HG03521 (cell line): Measurements from ENCODE around the gene RNU2-63P.
"Not testable (repeated sequence)": the region's sequence is repeated elsewhere in the genome, so short reads cannot be mapped to it uniquely, and the experiment has no call there.

ENCODE experiments used
- ATAC-seq: cut with Tn5 transposase; IDR thresholded peaks from one replicate; pipeline ENCODE4 v1.9.1; 2021; ENCODE audit warnings: mild to moderate bottlenecking, moderate library complexity; ENCODE audit not compliant: unreplicated experiment

The RNU2-63P gene

DNA sequence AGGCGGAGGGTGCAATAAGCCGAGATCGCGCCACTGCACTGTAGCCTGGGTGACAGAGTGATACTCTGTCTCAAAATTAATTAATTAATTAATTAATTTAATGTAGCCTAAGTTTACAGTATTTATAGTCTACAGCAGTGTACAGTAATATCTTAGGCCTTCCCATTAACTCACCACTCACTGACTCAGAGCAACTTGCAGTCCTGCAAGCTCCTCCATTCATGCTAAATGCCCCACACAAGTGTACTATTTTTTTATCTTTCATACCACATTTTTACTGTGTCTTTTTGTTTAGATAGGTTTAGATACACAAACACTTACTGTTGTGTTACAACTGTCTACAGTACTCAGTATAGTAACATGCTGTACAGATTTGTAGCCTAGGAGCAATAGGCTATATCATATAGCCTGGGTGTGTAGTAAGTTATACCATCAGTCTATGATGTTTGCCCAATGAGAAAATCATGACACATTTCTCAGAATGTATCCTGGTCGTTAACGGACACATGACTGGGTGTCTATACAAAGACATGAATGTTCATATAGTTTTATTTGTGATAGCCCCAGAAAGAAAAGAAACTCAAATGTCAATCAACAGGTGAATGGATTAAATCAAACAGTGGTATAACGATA is 15.8 kb upstream of the RNU2-63P start:
- ATAC-seq, result no peak

GRCh38 chr2:88028931-88029330 is 12.6 kb upstream of the RNU2-63P start:
- ATAC-seq, result no peak

DNA sequence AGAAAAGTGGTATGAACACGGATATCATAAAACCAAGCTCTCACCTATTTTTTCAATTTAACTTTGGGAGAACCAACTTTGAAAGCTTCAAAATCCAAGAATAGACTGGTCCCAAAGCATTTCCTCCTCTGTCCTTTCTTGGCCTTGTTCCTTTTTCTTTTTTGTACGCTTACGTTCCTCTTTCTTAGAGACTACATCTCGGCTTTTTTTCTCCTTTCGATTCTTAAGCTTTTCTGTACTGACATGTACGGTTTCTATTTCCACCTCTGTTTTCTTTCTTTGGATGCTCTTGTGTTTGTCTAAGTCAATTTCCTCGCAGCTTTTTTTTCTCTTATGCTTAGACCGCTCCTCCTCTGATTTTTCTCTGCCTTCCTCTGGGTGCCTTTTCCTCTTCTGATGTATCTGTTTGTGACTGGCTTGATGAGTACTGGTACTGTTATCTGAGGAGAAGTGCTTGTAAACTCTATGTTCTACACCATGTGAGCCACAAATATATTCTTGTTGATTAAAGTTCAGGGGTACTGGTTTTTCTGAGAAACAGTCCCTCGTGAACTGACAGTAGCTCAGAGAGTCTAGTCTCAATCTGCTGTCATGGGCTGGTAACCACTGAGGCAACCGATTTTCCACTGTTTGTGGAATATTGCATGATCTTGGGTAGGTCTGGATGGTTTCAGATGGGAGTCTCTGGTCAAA is 11.5 kb upstream of the RNU2-63P start:
- ATAC-seq, result no peak

DNA sequence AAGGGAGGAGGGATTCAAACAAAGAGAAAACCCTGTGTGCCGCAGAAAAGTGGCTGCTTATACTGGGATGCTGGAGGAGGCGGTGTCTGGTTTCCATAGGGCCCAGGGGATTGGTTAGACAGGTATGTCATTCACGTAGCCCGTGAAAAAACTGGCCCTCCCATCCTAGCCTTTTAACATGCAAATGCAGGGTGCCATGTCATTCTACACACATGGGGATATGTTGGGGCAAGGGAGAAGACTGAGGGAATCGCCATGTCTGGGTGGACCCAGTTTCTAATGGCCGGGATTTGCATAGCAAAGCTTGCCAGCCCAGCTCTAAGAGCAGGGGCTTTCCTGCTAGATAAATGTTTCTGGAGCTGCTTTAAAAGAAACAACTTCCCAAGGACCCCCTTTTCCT is 8.2 kb upstream of the RNU2-63P start:
- no peak for ATAC-seq

DNA sequence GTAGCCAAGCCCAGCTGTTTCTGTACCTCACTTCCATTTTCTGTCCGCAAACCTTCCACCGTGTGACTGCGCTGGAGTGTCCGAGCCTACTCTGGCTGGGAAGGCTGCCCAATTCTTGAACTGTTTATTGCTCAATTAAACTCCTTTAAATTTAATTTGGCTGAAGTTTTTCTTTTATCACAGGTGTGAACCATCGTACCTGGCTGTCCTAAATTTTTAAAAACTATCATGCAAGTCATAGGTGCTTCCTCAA is 6.2 kb upstream of the RNU2-63P start:
- no peak for ATAC-seq

- no peak for ATAC-seq
Measured at GRCh38 chr2:88019985-88020384, 3.6 kb upstream of the RNU2-63P start.

DNA sequence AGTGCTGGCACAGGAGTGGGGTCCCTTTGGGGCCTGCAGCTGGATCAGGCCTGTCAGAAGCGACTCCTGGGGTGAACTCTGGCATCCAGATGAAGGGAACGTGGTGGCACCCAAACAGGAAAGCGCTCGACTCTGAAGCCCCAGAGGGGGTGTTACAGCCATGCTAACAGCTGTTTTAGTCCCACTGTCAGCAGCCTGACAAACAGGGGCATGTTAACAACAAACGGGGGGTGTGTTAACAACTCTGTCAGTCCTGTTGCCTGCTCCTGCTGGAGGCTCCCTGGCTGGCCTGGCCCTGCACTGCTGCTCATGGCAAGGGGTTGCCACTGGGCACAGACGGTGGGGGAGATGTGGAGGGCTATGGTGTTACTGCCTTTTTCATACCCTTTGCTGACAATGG is 2.6 kb upstream of the RNU2-63P start:
- no peak for ATAC-seq

GRCh38 chr2:88018077-88018805 is 1.9 kb upstream of the RNU2-63P start:
- ATAC-seq, result not testable (repeated sequence)

DNA sequence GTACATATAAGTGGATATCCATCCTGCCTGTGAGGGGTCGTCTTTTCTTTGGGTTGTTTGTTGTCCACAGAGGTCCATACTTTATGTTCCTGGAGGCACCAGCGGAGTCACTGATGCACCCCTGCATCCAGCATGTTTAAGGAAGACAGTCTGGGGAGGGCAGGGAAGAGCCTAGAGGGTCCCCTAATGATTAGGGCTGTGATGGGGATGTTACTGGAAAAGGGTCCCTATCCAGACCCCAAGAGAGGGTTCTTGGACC is 1.4 kb upstream of the RNU2-63P start:
- not testable (repeated sequence) for ATAC-seq

GRCh38 chr2:88016960-88017779 is 823 bp upstream of the RNU2-63P start:
- ATAC-seq, result peak; percentile 56

- ATAC-seq, result no peak
Measured at GRCh38 chr2:88011011-88011410, 5.3 kb downstream of the RNU2-63P start.

DNA sequence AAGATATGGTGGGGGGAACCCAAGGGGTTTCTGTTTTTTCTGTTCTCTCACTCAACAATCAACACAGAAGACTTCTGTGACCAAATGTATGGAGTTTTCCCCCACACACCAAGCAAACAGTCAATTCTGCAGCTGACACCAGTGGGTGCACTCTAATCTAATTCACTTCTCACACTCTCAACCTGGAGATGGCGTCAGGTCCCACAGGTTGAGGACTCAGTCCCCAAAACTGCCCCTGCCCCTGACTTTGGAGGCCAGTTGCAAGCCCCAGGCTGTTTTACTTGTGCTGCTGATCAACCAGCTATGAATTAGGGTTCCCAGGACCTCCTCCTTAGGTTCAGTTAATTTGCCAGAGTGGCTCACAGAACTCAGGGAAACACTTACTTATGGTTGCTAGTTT is 6.2 kb downstream of the RNU2-63P start:
- ATAC-seq, result no peak

GRCh38 chr2:88006912-88007439 is 9.4 kb downstream of the RNU2-63P start:
- ATAC-seq, result no peak

DNA sequence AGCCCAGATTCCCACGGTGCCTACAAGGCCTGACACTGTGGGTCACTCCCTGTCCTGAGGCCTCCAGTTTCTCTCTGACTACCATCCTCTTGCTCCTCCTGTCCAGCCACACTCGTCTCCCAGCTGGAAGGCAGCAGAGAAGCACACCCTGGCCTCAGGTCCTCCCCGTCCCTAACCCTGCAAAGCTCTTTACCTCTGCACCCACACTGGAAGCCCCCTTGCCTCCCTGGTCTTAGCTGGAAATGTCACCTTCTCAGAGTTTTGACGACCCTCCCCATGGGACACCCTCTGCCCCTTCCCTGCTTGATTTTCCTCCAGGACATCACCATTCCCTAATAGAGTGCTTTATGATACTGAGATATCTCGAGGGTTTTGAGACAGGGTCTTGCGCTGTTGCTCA is 10.6 kb downstream of the RNU2-63P start:
- ATAC-seq, result no peak

GRCh38 chr2:88003074-88003755 is 13.1 kb downstream of the RNU2-63P start:
- ATAC-seq, result no peak

DNA sequence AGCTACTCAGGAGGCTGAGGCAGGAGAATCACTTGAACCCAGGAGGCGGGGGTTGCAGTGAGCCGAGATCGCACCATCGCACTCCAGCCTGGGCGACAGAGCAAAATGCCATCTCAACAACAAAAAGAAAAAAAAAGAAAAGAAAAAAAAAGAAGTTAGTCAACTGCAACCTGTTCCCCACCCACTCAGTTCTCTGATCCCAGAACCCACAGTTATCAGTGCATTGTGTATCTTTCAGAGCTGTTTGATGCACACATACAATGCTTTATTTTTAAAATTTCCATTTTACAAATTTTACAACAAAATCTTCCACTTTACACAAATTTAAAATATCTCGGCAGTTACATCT is 14.0 kb downstream of the RNU2-63P start:
- ATAC-seq, result no peak

DNA sequence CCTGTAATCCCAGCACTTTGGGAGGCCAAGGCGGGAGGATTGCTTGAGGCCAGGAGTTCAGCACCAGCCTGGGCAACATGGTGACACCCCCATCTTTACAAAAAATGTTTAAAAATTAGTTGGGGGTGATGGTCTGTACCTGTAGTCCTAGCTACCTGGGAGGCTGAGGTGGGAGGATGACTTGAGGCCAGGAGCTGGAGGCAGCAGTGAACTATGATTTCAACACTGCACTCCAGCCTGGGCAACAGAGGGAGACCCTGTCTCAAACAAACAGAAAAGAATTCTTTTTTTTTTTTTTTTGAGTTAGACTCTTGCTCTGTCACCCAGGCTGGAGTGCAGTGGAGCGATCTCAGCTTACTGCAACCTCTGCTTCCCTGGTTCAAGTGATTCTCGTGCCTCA is 15.9 kb downstream of the RNU2-63P start:
- ATAC-seq, result not testable (repeated sequence)

GRCh38 chr2:87996570-87996969 is 19.8 kb downstream of the RNU2-63P start:
- no peak for ATAC-seq

DNA sequence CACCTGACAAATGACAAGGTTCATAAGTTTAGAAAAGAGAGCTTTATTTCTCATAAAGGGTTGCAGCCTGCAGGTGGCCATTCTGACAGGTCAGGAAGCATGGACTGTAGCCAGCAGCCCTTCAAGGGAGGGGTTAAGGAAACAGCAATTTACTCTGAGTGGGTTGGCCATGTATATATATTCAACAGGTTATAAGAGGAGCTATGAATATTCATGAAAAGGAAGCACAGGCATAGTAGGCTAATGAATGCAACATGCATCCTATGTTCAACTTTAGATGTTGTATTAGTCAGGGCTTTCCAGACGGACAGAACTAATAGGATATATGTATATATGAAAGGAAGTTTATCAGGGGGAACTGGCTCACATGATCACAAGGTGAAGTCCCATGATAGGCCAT is 20.6 kb downstream of the RNU2-63P start:
- no peak for ATAC-seq

DNA sequence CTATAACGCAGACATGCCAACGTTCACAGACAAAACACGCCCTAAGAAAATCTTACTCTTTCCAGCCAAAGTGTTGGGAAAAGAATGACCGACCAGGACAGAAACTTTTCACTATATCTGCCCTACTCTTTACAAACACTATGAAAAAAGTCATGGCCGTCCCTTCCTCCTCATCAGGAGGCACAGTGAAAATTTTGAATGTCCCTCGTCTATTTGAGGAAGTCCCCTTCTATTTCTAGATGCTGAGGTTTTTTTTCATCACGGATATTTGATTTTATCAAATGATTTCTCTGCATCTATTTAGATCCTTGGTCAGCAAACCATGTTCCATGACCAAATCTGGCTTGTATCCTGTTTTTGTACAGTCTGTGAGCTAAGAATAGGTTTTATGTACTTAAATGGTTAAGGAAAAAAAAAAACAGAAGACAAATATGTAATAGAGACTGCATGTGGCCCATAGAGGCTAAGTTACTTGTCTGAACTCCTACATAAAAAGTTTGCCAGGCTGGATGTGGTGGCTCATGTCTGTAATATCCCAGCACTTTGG is 22.0 kb downstream of the RNU2-63P start:
- not testable (repeated sequence) for ATAC-seq

- not testable (repeated sequence) for ATAC-seq
Measured at GRCh38 chr2:87992569-87992968, 23.8 kb downstream of the RNU2-63P start.
